HCT116 (cell line): ENCODE measurements around the gene MAU2. TPM values are rescaled to one million over a fixed set of nuclear protein-coding genes. Genes with fewer than 3 reads are reported as not detected.

Source experiments
- ATAC-seq: fragments of 200-7000 bp; cut with Tn5 transposase; 2 replicates; pipeline ENCODE4 v1.9.1; 2020; ENCODE audit warnings: mild to moderate bottlenecking, moderate library complexity
- BruUV-seq: library from RNA; stranded (reverse); fragments of 400-500 nt; replicated peaks from 2 replicates; lab custom pipeline; 2021; lab: Mats Ljungman, UMichigan
- CTCF ChIA-PET: fragments of 300-600 bp; sonication (Branson Sonifier 250); formaldehyde crosslinking; loops from one replicate; lab custom pipeline; 2021; ENCODE audit warnings: antibody characterized with exemption; lab: Charles Lee
- POLR2A ChIA-PET: fragments of 300-600, 350-600 bp; sonication (Branson Sonifier 250); formaldehyde crosslinking; loops from one replicate; lab custom pipeline; 2021; ENCODE audit warnings: antibody characterized with exemption; lab: Charles Lee
- RAD21 ChIA-PET, 2 experiments: fragments of 300-600 bp; sonication (Branson Sonifier 250); formaldehyde crosslinking; loops; one replicate each; lab custom pipeline; 2023; ENCODE audit warnings: low total read pairs in 2 of 2; ENCODE audit not compliant: uncharacterized antibody in 2 of 2, unreplicated experiment in 2 of 2, low non-redundant PET in 1 of 2; lab: Charles Lee
- DNase-seq: peaks from one replicate; pipeline ENCODE4 v3.0.0-alpha.2; 2010; ENCODE audit warnings: low read depth, low spot score
- H2AFZ ChIP-seq: fragments of 200-600 bp; shearing (Covaris generic), sonication (generic); 2 replicates; pipeline ENCODE4 v1.6.1; 2017; ENCODE audit warnings: low read depth, mixed run types, mixed read lengths, antibody characterized with exemption, low read length; ENCODE audit not compliant: poor library complexity, severe bottlenecking
- H3K27ac ChIP-seq: 2 replicates; pipeline ENCODE4 v1.5.1; 2012; ENCODE audit warnings: low read depth, low read length
- H3K27me3 ChIP-seq: fragments of 200-600 bp; sonication (generic); 2 replicates; pipeline ENCODE4 v1.6.1; 2016; ENCODE audit warnings: mixed run types, low read length, mixed read lengths; ENCODE audit not compliant: insufficient read depth
- H3K36me3 ChIP-seq, 2 experiments: fragments of 200-500 bp in 1 of 2; fragments of 200-600 bp in 1 of 2; sonication (Bioruptor generic) in 1 of 2; sonication (generic) in 1 of 2; 2 replicates each; pipeline versions ENCODE4 v1.5.1 to v1.6.1; 2014 to 2016; ENCODE audit warnings: low read length in 2 of 2, inconsistent platforms in 1 of 2, mixed read lengths in 1 of 2, mixed run types in 1 of 2; ENCODE audit not compliant: insufficient read depth in 2 of 2, control insufficient read depth in 1 of 2
- H3K4me1 ChIP-seq, 2 experiments: fragments of 200-600 bp in 1 of 2; sonication (generic) in 1 of 2; 2 replicates each; pipeline versions ENCODE4 v1.5.1 to v1.6.1; 2012 to 2017; ENCODE audit warnings: low read length in 2 of 2, inconsistent platforms in 1 of 2, mild to moderate bottlenecking in 1 of 2, mixed read lengths in 1 of 2, mixed run types in 1 of 2, moderate library complexity in 1 of 2; ENCODE audit not compliant: insufficient read depth in 2 of 2, control insufficient read depth in 1 of 2
- H3K4me2 ChIP-seq: fragments of 200-600 bp; sonication (generic); 2 replicates; pipeline ENCODE4 v1.6.1; 2017; ENCODE audit warnings: mixed run types, low read length, mixed read lengths
- H3K4me3 ChIP-seq, 2 experiments: fragments of 200-600 bp in 1 of 2; sonication (generic) in 1 of 2; replicated peaks in 1 of 2; 2 replicates each; pipeline ENCODE4 v1.5.1; 2011 to 2016; ENCODE audit warnings: low read length in 2 of 2, control low read depth in 1 of 2, low read depth in 1 of 2, mild to moderate bottlenecking in 1 of 2, mixed read lengths in 1 of 2, mixed run types in 1 of 2
- H3K79me2 ChIP-seq: fragments of 200-600 bp; sonication (generic); 2 replicates; pipeline ENCODE4 v1.6.1; 2017; ENCODE audit warnings: mild to moderate bottlenecking, mixed run types, low read length, moderate library complexity, mixed read lengths; ENCODE audit not compliant: insufficient read depth
- H3K9ac ChIP-seq: fragments of 200-600 bp; sonication (generic); 2 replicates; pipeline ENCODE4 v1.6.1; 2016; ENCODE audit warnings: low read length, mixed read lengths
- H3K9me2 ChIP-seq: fragments of 200-600 bp; sonication (generic), shearing (Covaris generic); 2 replicates; pipeline ENCODE4 v1.6.1; 2017; ENCODE audit warnings: mixed run types, mild to moderate bottlenecking, moderate library complexity; ENCODE audit not compliant: insufficient read depth
- H3K9me3 ChIP-seq, 2 experiments: fragments of 200-500 bp in 1 of 2; fragments of 200-600 bp in 1 of 2; sonication (Bioruptor generic) in 1 of 2; sonication (generic) in 1 of 2; 2 replicates each; pipeline ENCODE4 v1.6.1; 2014 to 2017; ENCODE audit warnings: low read length in 2 of 2, mixed read lengths in 2 of 2, inconsistent platforms in 1 of 2, low read depth in 1 of 2, mild to moderate bottlenecking in 1 of 2, mixed run types in 1 of 2, moderate library complexity in 1 of 2; ENCODE audit not compliant: control insufficient read depth in 1 of 2, insufficient read depth in 1 of 2
- H4K20me1 ChIP-seq: fragments of 200-600 bp; sonication (generic), shearing (Covaris generic); 2 replicates; pipeline ENCODE4 v1.6.1; 2017; ENCODE audit warnings: mixed run types, mild to moderate bottlenecking, moderate library complexity; ENCODE audit not compliant: insufficient read depth
- ATF3 ChIP-seq: IDR thresholded peaks from 2 replicates; pipeline ENCODE4 v1.6.1; 2012
- CBX3 ChIP-seq: IDR thresholded peaks from 2 replicates; pipeline ENCODE4 v1.6.1; 2012; ENCODE audit warnings: low read depth
- CEBPB ChIP-seq: IDR thresholded peaks from 2 replicates; pipeline ENCODE4 v1.6.1; 2012; ENCODE audit warnings: low read depth
- ELF1 ChIP-seq: IDR thresholded peaks from 2 replicates; pipeline ENCODE4 v1.6.1; 2012; ENCODE audit warnings: low read depth, borderline replicate concordance
- EZH2 ChIP-seq: fragments of 200-600 bp; sonication (generic); IDR thresholded peaks from 2 replicates; pipeline ENCODE4 v1.6.1; 2017; ENCODE audit warnings: antibody characterized with exemption, mixed run types
- EZH2phosphoT487 ChIP-seq: fragments of 200-600 bp; IDR thresholded peaks from 2 replicates; pipeline ENCODE4 v1.6.1; 2018; ENCODE audit warnings: antibody characterized with exemption, borderline replicate concordance
- FOSL1 ChIP-seq: IDR thresholded peaks from 2 replicates; pipeline ENCODE4 v1.6.1; 2012; ENCODE audit warnings: low read depth
- JUND ChIP-seq: IDR thresholded peaks from 2 replicates; pipeline ENCODE4 v1.6.1; 2012
- MAX ChIP-seq: IDR thresholded peaks from 2 replicates; pipeline ENCODE4 v1.6.1; 2012
- POLR2A ChIP-seq: IDR thresholded peaks from 2 replicates; pipeline ENCODE4 v1.7.0; 2011; ENCODE audit warnings: borderline replicate concordance; ENCODE audit not compliant: insufficient read depth, insufficient read length; ENCODE audit errors: extremely low read depth
- POLR2AphosphoS5 ChIP-seq: IDR thresholded peaks from 2 replicates; pipeline ENCODE4 v1.6.1; 2011; ENCODE audit warnings: mild to moderate bottlenecking, low read depth, low read length, moderate library complexity
- RAD21 ChIP-seq: IDR thresholded peaks from 2 replicates; pipeline ENCODE4 v1.6.1; 2012; ENCODE audit warnings: low read depth, mild to moderate bottlenecking
- SIN3A ChIP-seq: IDR thresholded peaks from 2 replicates; pipeline ENCODE4 v1.6.1; 2012; ENCODE audit warnings: low read depth
- SP1 ChIP-seq: IDR thresholded peaks from 2 replicates; pipeline ENCODE4 v1.6.1; 2012; ENCODE audit warnings: low read depth
- TCF7L2 ChIP-seq: IDR thresholded peaks from 2 replicates; pipeline ENCODE4 v1.7.0; 2011; ENCODE audit warnings: borderline replicate concordance, inconsistent platforms; ENCODE audit not compliant: insufficient read depth, insufficient read length; ENCODE audit errors: extremely low read depth
- YY1 ChIP-seq: IDR thresholded peaks from 2 replicates; pipeline ENCODE4 v1.6.1; 2011; ENCODE audit warnings: low read length, low read depth, moderate library complexity, mild to moderate bottlenecking; ENCODE audit not compliant: insufficient replicate concordance; ENCODE audit errors: extremely low read depth
- ZBTB33 ChIP-seq: IDR thresholded peaks from 2 replicates; pipeline ENCODE4 v1.6.1; 2011; ENCODE audit warnings: mild to moderate bottlenecking, low read length, moderate library complexity; ENCODE audit not compliant: insufficient replicate concordance; ENCODE audit errors: extremely low read depth
- ZFX ChIP-seq: fragments of 450-650 bp; IDR thresholded peaks from 2 replicates; pipeline ENCODE4 v1.6.1; 2017
- ZNF274 ChIP-seq: fragments of 200-500 bp; sonication (Bioruptor generic); IDR thresholded peaks from 2 replicates; pipeline ENCODE4 v1.6.1; 2014; ENCODE audit warnings: mild to moderate bottlenecking, low read depth, low read length, inconsistent platforms
- intact Hi-C: fragments of 100-400 bp; cut with micrococcal nuclease; formaldehyde crosslinking; loops from 2 replicates; pipeline ENCODE4 v1.10.0; 2022
- total RNA-seq: library from RNA; stranded (reverse); gene quantifications from one replicate; pipeline ENCODE4 v1.2.1, GENCODE V29; 2021; ENCODE audit not compliant: unreplicated experiment
- TF ChIP-seq, protein P1 (sequence below), 3 experiments: fragments of 200-600 bp in 1 of 3; sonication (generic) in 1 of 3; IDR thresholded peaks in 2 of 3; conservative IDR thresholded peaks in 1 of 3; 2 replicates each; pipeline ENCODE4 v1.5.1; 2012 to 2017; ENCODE audit warnings: low read depth in 2 of 3, low read length in 2 of 3, antibody characterized with exemption in 1 of 3, borderline replicate concordance in 1 of 3, control low read depth in 1 of 3, mild to moderate bottlenecking in 1 of 3, mixed read lengths in 1 of 3, mixed run types in 1 of 3, moderate library complexity in 1 of 3; ENCODE audit not compliant: insufficient read depth in 1 of 3

MAU2 gene
- total RNA-seq, 1 experiment from 2014 or later = 36.2 TPM

DNA sequence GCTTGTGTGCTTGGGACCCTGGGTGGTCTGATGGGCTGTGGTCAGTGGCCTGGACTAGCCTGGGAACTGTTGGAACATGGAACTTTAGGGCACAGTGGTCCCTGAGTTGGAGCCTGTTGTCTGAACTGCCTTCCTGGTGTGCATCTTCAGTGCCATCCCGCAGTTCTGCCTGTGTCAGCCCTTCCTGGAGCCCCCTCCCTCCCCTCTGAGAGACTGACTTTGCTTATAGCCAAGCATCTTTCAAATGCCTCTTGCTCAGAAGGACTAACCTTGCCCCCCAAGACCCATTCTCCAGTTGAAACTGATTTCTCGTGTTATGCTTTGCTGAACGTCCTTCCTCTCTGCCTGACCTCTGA is 14.3 kb downstream of the MAU2 start:
- Histone ChIP-seq H3K79me2 (no peaks in the 10 kb centered on the region; the same call in 1 of the 2 replicates), H3K4me2 (no peak overlapping the region), H3K4me3 (no peak overlapping the region), H3K36me3 (peaks cover 10 to 14% of the 10 kb centered on the region in 2 experiments; a peak in 2 of 4 replicates), H3K9me3 (no peaks in the 10 kb centered on the region), H3K27ac (no peak overlapping the region), H3K27me3 (no peaks in the 10 kb centered on the region), H3K4me1 (no peaks in the 10 kb centered on the region), H2AFZ (no peak overlapping the region), H4K20me1 (no peaks in the 10 kb centered on the region), H3K9me2 (no peaks in the 10 kb centered on the region), H3K9ac (no peak overlapping the region)
- POLR2A ChIA-PET = no interaction called here
- BruUV-seq = no TSS peak
- DNase-seq (no peak), ATAC-seq (no peak)
- intact Hi-C loops = no loop called here
- TF ChIP-seq FOSL1 (no peak), MAX (no peak), POLR2AphosphoS5 (no peak), SP1 (no peak), RAD21 (no peak), ELF1 (no peak), YY1 (no peak), TCF7L2 (no peak), POLR2A (no peak), CBX3 (no peak), EZH2phosphoT487 (no peak), CEBPB (no peak), ATF3 (no peak), ZFX (no peak), EZH2 (no peak), JUND (no peak), ZNF274 (no peak), ZBTB33 (no peak), SIN3A (no peak)
- TF ChIP-seq, protein P1, sequence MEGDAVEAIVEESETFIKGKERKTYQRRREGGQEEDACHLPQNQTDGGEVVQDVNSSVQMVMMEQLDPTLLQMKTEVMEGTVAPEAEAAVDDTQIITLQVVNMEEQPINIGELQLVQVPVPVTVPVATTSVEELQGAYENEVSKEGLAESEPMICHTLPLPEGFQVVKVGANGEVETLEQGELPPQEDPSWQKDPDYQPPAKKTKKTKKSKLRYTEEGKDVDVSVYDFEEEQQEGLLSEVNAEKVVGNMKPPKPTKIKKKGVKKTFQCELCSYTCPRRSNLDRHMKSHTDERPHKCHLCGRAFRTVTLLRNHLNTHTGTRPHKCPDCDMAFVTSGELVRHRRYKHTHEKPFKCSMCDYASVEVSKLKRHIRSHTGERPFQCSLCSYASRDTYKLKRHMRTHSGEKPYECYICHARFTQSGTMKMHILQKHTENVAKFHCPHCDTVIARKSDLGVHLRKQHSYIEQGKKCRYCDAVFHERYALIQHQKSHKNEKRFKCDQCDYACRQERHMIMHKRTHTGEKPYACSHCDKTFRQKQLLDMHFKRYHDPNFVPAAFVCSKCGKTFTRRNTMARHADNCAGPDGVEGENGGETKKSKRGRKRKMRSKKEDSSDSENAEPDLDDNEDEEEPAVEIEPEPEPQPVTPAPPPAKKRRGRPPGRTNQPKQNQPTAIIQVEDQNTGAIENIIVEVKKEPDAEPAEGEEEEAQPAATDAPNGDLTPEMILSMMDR (IDR thresholded peaks at IDR 0.05 in 2 of 3, conservative IDR thresholded peaks at IDR 0.05 in 1 of 3; ENCODE audit: borderline replicate concordance in 1 of 3, insufficient read depth in 1 of 3, low read depth in 2 of 3, low read length in 2 of 3) = no peak
- CTCF ChIA-PET = no interaction called here
- RAD21 ChIA-PET = no interaction called here
